Body of pancreas (tissue), 4 donors: ENCODE data around the gene MSI2. TPM values are rescaled to one million over a fixed set of nuclear protein-coding genes. Genes with fewer than 3 reads are reported as not detected.

Experiments used
- ATAC-seq: fragments of 150-250 bp; one replicate; pipeline ENCODE4 v1.9.1; 2016
- DNase-seq, 4 donors: peaks; one replicate each; pipeline ENCODE4 v3.0.0-alpha.2; 2019
- H3K27ac ChIP-seq, 4 donors: fragments of 200-600 bp; sonication (generic); 1 replicate in 3 of 4; 2 replicates in 1 of 4; pipeline versions ENCODE4 v1.5.1 to v1.6.1; 2016 to 2019; ENCODE audit warnings: mild to moderate bottlenecking in 1 of 4, mixed read lengths in 1 of 4, moderate library complexity in 1 of 4
- H3K27me3 ChIP-seq, 2 donors: fragments of 200-600 bp; sonication (generic); one replicate each; pipeline ENCODE4 v1.6.0; 2016; ENCODE audit warnings: mild to moderate bottlenecking in 1 of 2
- H3K36me3 ChIP-seq, 2 donors: fragments of 200-600 bp; sonication (generic); replicated peaks in 1 of 2; 2 replicates each; pipeline ENCODE4 v1.5.1; 2016; ENCODE audit warnings: low read depth in 2 of 2; ENCODE audit not compliant: insufficient read depth in 1 of 2
- H3K4me1 ChIP-seq: fragments of 200-600 bp; sonication (generic); one replicate; pipeline ENCODE4 v1.6.0; 2016
- H3K4me3 ChIP-seq, 2 donors: fragments of 200-600 bp; sonication (generic); 1 replicate in 1 of 2; 2 replicates in 1 of 2; pipeline ENCODE4 v1.5.1; 2016 to 2019
- H3K9me3 ChIP-seq, 3 donors: fragments of 200-600 bp; sonication (generic); 1 replicate in 2 of 3; 2 replicates in 1 of 3; pipeline ENCODE4 v1.5.1; 2016
- CTCF ChIP-seq, 7 experiments: fragments of 450-650 bp in 4 of 7; fragments of 200-600 bp in 3 of 7; sonication (generic) in 3 of 7; IDR thresholded peaks; one replicate each; pipeline ENCODE4 v1.5.1; 2016 to 2019; ENCODE audit warnings: antibody characterized with exemption in 7 of 7
- POLR2A ChIP-seq, 3 donors: fragments of 450-650 bp; IDR thresholded peaks; one replicate each; pipeline ENCODE4 v1.6.1; 2016; ENCODE audit warnings: antibody characterized with exemption in 3 of 3, mild to moderate bottlenecking in 2 of 3
- WGBS, 2 donors: methylation state at CpG; one replicate each; pipeline ENCODE4 v1.1.5; 2017; 5-methylcytosine and 5-hydroxymethylcytosine counted together
- intact Hi-C: fragments of 100-400 bp; cut with DNase I; formaldehyde crosslinking; loops from one replicate; pipeline ENCODE4 v1.15.1; 2023
- total RNA-seq, 2 donors: library from RNA; depleted of rRNA; stranded (reverse); fragments of >200 nt; gene quantifications; one replicate each; pipeline ENCODE4 v1.1.0, GENCODE V29; 2016

The MSI2 gene
- total RNA-seq, 2 donors from 2014 or later, result 21.1 to 28.5 TPM

GRCh38 chr17:57544834-57545463 is 288.6 kb downstream of the MSI2 start:
- Histone ChIP-seq H3K4me1 (no peaks in the 10 kb centered on the region), H3K36me3 (no peaks in the 10 kb centered on the region), H3K9me3 (no peaks in the 10 kb centered on the region), H3K27ac (no peak overlapping the region), H3K4me3 (no peak overlapping the region), H3K27me3 (no peaks in the 10 kb centered on the region)
- DNase-seq (no peak), ATAC-seq (no peak)
- 71 to 80% methylated on average over 7 of the region's 7 CpGs for WGBS, 2 donors
- intact Hi-C loops, result no loop called here
- TF ChIP-seq POLR2A (IDR thresholded peaks at IDR 0.05) (no peak), CTCF (IDR thresholded peaks at IDR 0.05) (no peak)

GRCh38 chr17:57545731-57546342 is 289.5 kb downstream of the MSI2 start:
- DNase-seq (no peak), ATAC-seq (no peak)
- H3K27ac ChIP-seq, result no peak overlapping the region
- H3K4me3 ChIP-seq, result no peak overlapping the region
- intact Hi-C loops, result no loop called here
- H3K9me3 ChIP-seq, result no peaks in the 10 kb centered on the region
- H3K4me1 ChIP-seq, result no peaks in the 10 kb centered on the region
- H3K27me3 ChIP-seq, result no peaks in the 10 kb centered on the region
- no peak for TF ChIP-seq CTCF (IDR thresholded peaks at IDR 0.05)
- no peak for TF ChIP-seq POLR2A (IDR thresholded peaks at IDR 0.05)
- 88 to 93% methylated on average over 15 to 19 of the region's 19 CpGs for WGBS, 2 donors
- no peaks in the 10 kb centered on the region for H3K36me3 ChIP-seq

DNA sequence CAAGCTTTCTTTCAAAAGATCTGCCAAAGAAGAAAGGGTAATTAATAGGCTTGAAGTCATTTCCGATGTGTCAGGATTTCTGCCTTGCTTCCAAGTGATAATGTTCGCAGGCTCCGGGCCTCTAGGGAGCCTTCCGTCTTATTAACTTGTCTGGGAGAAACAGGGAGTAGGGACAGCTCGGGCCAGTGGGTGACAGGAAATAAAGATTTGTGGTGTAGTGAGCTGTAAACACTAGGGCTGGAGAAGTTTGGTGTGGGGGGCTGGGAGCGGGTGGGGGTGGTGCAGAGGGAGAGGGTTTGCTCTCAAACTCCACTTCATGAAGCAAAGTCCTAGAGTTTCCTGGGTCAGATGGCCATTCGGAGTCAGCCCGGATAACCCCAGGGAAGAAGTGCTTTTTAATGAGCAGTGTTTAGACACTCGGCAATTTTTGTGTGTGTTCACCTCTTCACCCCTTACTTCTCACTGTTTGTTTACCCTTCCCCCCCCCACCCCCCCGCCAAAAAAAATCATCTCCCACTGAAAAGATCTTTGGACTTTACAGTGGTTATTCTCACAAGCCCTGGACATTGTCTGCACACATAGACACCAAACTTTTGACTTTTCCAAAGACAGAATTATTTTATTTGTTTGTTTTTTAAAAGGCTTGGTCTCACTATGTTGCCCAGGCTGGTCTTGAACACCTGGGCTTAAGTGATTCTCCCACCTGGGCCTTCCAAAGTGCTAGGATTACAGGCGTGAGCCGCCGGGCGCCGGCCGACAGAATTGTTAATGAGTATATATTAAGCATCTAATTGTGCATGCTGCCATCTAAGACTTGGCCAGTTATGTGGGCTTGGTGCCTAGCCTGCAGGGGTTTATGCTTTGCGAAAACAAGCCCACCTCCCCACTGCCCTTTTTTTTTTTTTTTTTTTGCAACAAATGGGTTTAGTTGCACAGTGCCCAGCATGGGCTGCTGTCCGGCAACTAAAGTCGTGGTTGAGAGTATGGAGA is 292.4 kb downstream of the MSI2 start:
- TF ChIP-seq CTCF (IDR thresholded peaks at IDR 0.05) (no peak), POLR2A (IDR thresholded peaks at IDR 0.05) (no peak)
- intact Hi-C loops, result no loop called here
- Histone ChIP-seq H3K4me3 (no peak overlapping the region), H3K27ac (no peak overlapping the region), H3K4me1 (no peaks in the 10 kb centered on the region), H3K9me3 (no peaks in the 10 kb centered on the region), H3K27me3 (no peaks in the 10 kb centered on the region), H3K36me3 (no peaks in the 10 kb centered on the region)
- ATAC-seq (no peak), DNase-seq (no peak)
- 76 to 83% methylated on average over 19 of the region's 19 CpGs for WGBS, 2 donors

GRCh38 chr17:57549468-57549867 is 293.1 kb downstream of the MSI2 start:
- Histone ChIP-seq H3K36me3 (no peaks in the 10 kb centered on the region), H3K4me1 (no peaks in the 10 kb centered on the region), H3K9me3 (no peaks in the 10 kb centered on the region), H3K4me3 (no peak overlapping the region), H3K27me3 (no peaks in the 10 kb centered on the region), H3K27ac (no peak overlapping the region)
- ATAC-seq (no peak), DNase-seq (no peak)
- intact Hi-C loops, result no loop called here
- WGBS, 2 donors, result 91% methylated on average over 3 of the region's 3 CpGs
- no peak for TF ChIP-seq CTCF (IDR thresholded peaks at IDR 0.05)
- TF ChIP-seq POLR2A (IDR thresholded peaks at IDR 0.05), result no peak
